ENCODE data around the gene NFE2L2.
"Not testable (repeated sequence)": the region's sequence is repeated elsewhere in the genome, so short reads cannot be mapped to it uniquely, and the experiment has no call there.

GRCh38 chr2:177246523-177247030 lies 17.9 kb downstream of the NFE2L2 start:
- TF ChIP-seq POLR2A, CTCF (IDR thresholded peaks at IDR 0.05): not testable (repeated sequence)
